GM12878 (cell line): ENCODE data around the gene RAPSN. TPM values are rescaled to one million over a fixed set of nuclear protein-coding genes. Genes with fewer than 3 reads are reported as not detected.
A peak's percentile ranks its signal among the peaks of the same experiment; 100 is the strongest.

Source experiments
- ATAC-seq: fragments of 200-7000 bp; cut with Tn5 transposase; 3 replicates; pipeline ENCODE4 v1.9.1; 2020; ENCODE audit warnings: mild to moderate bottlenecking, moderate library complexity
- BruUV-seq: library from RNA; stranded (reverse); fragments of 400-500 nt; replicated peaks from 2 replicates; lab custom pipeline; 2021; lab: Mats Ljungman, UMichigan
- CTCF ChIA-PET: fragments of 300-600 bp; sonication (Branson Sonifier 250); formaldehyde crosslinking; extraction: SDS; loops from one replicate; lab custom pipeline; 2021; ENCODE audit warnings: inconsistent platforms; lab: Yijun Ruan, JAX
- POLR2A ChIA-PET: fragments of 350-600 bp; formaldehyde crosslinking; extraction: SDS; loops from one replicate; lab custom pipeline; 2021; ENCODE audit warnings: inconsistent platforms; lab: Charles Lee
- RAD21 ChIA-PET: fragments of 300-600 bp; sonication (Branson Sonifier 250); formaldehyde crosslinking; loops from one replicate; lab custom pipeline; 2023; ENCODE audit warnings: antibody characterized with exemption; ENCODE audit not compliant: unreplicated experiment; lab: Charles Lee
- SMC1A ChIA-PET: fragments of 300-600 bp; sonication (Branson Sonifier 250); formaldehyde crosslinking; loops from one replicate; lab custom pipeline; 2023; ENCODE audit not compliant: unreplicated experiment, uncharacterized antibody; lab: Charles Lee
- DNase-seq: peaks from one replicate; pipeline ENCODE4 v3.0.0-alpha.2; 2011; ENCODE audit warnings: low read depth, low spot score
- FAIRE-seq: peaks from 3 replicates; lab custom pipeline; 2011; peaks lifted over from hg19 to GRCh38; lab: Jason Lieb, UNC
- H2AFZ ChIP-seq: 2 replicates; pipeline ENCODE4 v1.6.0; 2011; ENCODE audit warnings: low read depth, low read length, control low read depth; ENCODE audit not compliant: control insufficient read depth
- H3K27ac ChIP-seq: 2 replicates; pipeline ENCODE4 v1.5.1; 2011; ENCODE audit warnings: control low read depth; ENCODE audit not compliant: control insufficient read depth, insufficient read depth
- H3K27me3 ChIP-seq, 2 experiments: replicated peaks in 1 of 2; 2 replicates each; pipeline versions ENCODE4 v1.6.0 to v1.6.1; 2011; ENCODE audit warnings: low read length in 1 of 2; ENCODE audit not compliant: control insufficient read depth in 2 of 2, insufficient read depth in 2 of 2
- H3K36me3 ChIP-seq, 2 experiments: 2 replicates each; pipeline ENCODE4 v1.5.1; 2011; ENCODE audit warnings: low read length in 1 of 2; ENCODE audit not compliant: control insufficient read depth in 2 of 2, insufficient read depth in 2 of 2
- H3K4me1 ChIP-seq: 2 replicates; pipeline ENCODE4 v1.6.1; 2011; ENCODE audit warnings: mild to moderate bottlenecking, low read length, moderate library complexity, mixed read lengths; ENCODE audit not compliant: control insufficient read depth, insufficient read depth
- H3K4me2 ChIP-seq: 2 replicates; pipeline ENCODE4 v1.6.0; 2011; ENCODE audit warnings: control low read depth; ENCODE audit not compliant: control insufficient read depth, insufficient read depth
- H3K4me3 ChIP-seq: fragments of 200-600 bp; sonication (generic); 2 replicates; pipeline ENCODE4 v1.5.1; 2016
- H3K79me2 ChIP-seq: 2 replicates; pipeline ENCODE4 v1.6.0; 2011; ENCODE audit warnings: low read length; ENCODE audit not compliant: control insufficient read depth, insufficient read depth
- H3K9ac ChIP-seq: 2 replicates; pipeline ENCODE4 v1.8.0; 2011; ENCODE audit warnings: low read length, control low read depth, mixed read lengths; ENCODE audit not compliant: control insufficient read depth, insufficient read depth
- H3K9me3 ChIP-seq: replicated peaks from 3 replicates; pipeline ENCODE4 v1.5.1; 2011; ENCODE audit warnings: mild to moderate bottlenecking, low read length; ENCODE audit not compliant: control insufficient read depth, insufficient read depth
- H4K20me1 ChIP-seq: 2 replicates; pipeline ENCODE4 v1.6.0; 2011; ENCODE audit not compliant: control insufficient read depth, insufficient read depth
- ATF7 ChIP-seq: fragments of 450-650 bp; IDR thresholded peaks from 2 replicates; pipeline ENCODE4 v1.6.1; 2016; ENCODE audit warnings: low read depth, mild to moderate bottlenecking
- CTCF ChIP-seq, 3 experiments: IDR thresholded peaks in 2 of 3; conservative IDR thresholded peaks in 1 of 3; 2 replicates each; pipeline ENCODE4 v1.5.1; 2011; ENCODE audit warnings: low read depth in 3 of 3, low read length in 3 of 3, mild to moderate bottlenecking in 3 of 3, control low read depth in 2 of 3, moderate library complexity in 2 of 3, inconsistent platforms in 1 of 3, mixed read lengths in 1 of 3; ENCODE audit not compliant: control insufficient read depth in 2 of 3, insufficient read depth in 1 of 3; ENCODE audit errors: extremely low read depth in 1 of 3
- ESRRA ChIP-seq: IDR thresholded peaks from 2 replicates; pipeline ENCODE4 v1.6.1; 2012; ENCODE audit warnings: mild to moderate bottlenecking, low read length, improper control_type of control experiment
- JUNB ChIP-seq: IDR thresholded peaks from 2 replicates; pipeline ENCODE4 v1.6.1; 2016; ENCODE audit warnings: antibody characterized with exemption, mild to moderate bottlenecking
- NRF1 ChIP-seq: conservative IDR thresholded peaks from 2 replicates; pipeline ENCODE4 v1.6.1; 2011; ENCODE audit warnings: mild to moderate bottlenecking, low read depth, low read length, improper control_type of control experiment
- PAX5 ChIP-seq: IDR thresholded peaks from 2 replicates; pipeline ENCODE4 v1.6.1; 2011; ENCODE audit warnings: low read depth, low read length, borderline replicate concordance
- SMAD5 ChIP-seq: IDR thresholded peaks from 2 replicates; pipeline ENCODE4 v1.6.1; 2016; ENCODE audit warnings: antibody characterized with exemption, low read depth
- WGBS: methylation state at CpG from one replicate; pipeline ENCODE4 v1.1.6; 2016; ENCODE audit warnings: low lambda C conversion rate; ENCODE audit not compliant: insufficient replicate concordance, insufficient coverage; ENCODE audit errors: missing lambda C conversion rate; 5-methylcytosine and 5-hydroxymethylcytosine counted together
- in situ Hi-C: fragments of 300-500 bp; cut with MboI; formaldehyde crosslinking; loops from 9 replicates; pipeline ENCODE4 v1.14.3; 2018; ENCODE audit warnings: mixed read lengths
- intact Hi-C: fragments of 100-400 bp; cut with micrococcal nuclease; formaldehyde crosslinking; loops from one replicate; pipeline ENCODE4 v1.14.2; 2022; ENCODE audit not compliant: unreplicated experiment
- polyA plus RNA-seq, 11 experiments: library from polyadenylated mRNA; depleted of rRNA in 4 of 11; unstranded in 6 of 11; stranded (reverse) in 5 of 11; fragments of >200 nt; fragmentation: Nextera tagmentation in 4 of 11; fragmentation: Illumina TruSeq in 1 of 11; extraction: Ambion mirVana in 4 of 11; extraction: Trizol in 1 of 11; gene quantifications; 1 replicate in 1 of 11; 2 replicates in 10 of 11; pipeline versions ENCODE4 v1.2.1 to v1.2.3, GENCODE V29; 2011 to 2016; ENCODE audit warnings: inconsistent platforms in 2 of 11, missing spikeins in 2 of 11, low read depth in 1 of 11
- total RNA-seq, 4 experiments: library from RNA; depleted of rRNA in 3 of 4; stranded (reverse); fragments of >200 nt in 3 of 4; fragmentation: Illumina TruSeq in 1 of 4; extraction: Trizol in 1 of 4; gene quantifications; 2 replicates each; pipeline versions ENCODE4 v1.2.1 to v1.2.3, GENCODE V29; 2013 to 2021

The RAPSN gene
- total and polyA plus RNA-seq, 10 of the 15 experiments (the other 5 are each of a cell fraction or from before 2014, with no cell fraction given), result 0.08 to 0.23 (median 0.14) TPM; not detected in 6

- SMC1A ChIA-PET, result no interaction called here
- H3K79me2 ChIP-seq, result no peaks in the 10 kb centered on the region
- TF ChIP-seq NRF1, result no peak
- TF ChIP-seq ESRRA, result no peak
- no peak for TF ChIP-seq PAX5
- TF ChIP-seq JUNB, result no peak
- TF ChIP-seq ATF7, result peak; percentile 50; the same call in 1 of the 2 replicates
- ATAC-seq (no peak), DNase-seq (no peak), FAIRE-seq (no peak)
- 79% methylated on average over 3 of the region's 3 CpGs for WGBS
- no peak overlapping the region for H3K4me2 ChIP-seq
- CTCF ChIA-PET, result interaction anchor here (0.7 to 1.0 kb wide), 5 partner anchors 10 to 282 kb away, joined by 3 to 5 read pairs (median 4); no protein-coding TSS in a partner anchor
- no peaks in the 10 kb centered on the region for H3K9me3 ChIP-seq
- RAD21 ChIA-PET, result interaction anchor here (0.8 kb wide), 1 partner anchor 10 kb away, joined by 5 read pairs; no protein-coding TSS in a partner anchor
- in situ Hi-C loops (no loop called here), intact Hi-C loops (no loop called here)
- no peaks in the 10 kb centered on the region for H4K20me1 ChIP-seq
- no peak overlapping the region for H3K9ac ChIP-seq
- H2AFZ ChIP-seq, result no peak overlapping the region
- H3K27me3 ChIP-seq, result no peaks in the 10 kb centered on the region
- BruUV-seq, result no TSS peak
- no peaks in the 10 kb centered on the region for H3K36me3 ChIP-seq
- H3K4me3 ChIP-seq, result no peak overlapping the region
- H3K4me1 ChIP-seq, result no peaks in the 10 kb centered on the region
- no peak overlapping the region for H3K27ac ChIP-seq
- POLR2A ChIA-PET, result interaction anchor here (0.9 kb wide), 1 partner anchor 93 kb away, joined by 4 read pairs; no protein-coding TSS in a partner anchor
Observed at GRCh38 chr11:47443817-47444216, 5.1 kb downstream of the RAPSN start.

- intact Hi-C loops, result no loop called here
- FAIRE-seq (no peak), DNase-seq (no peak), ATAC-seq (peak; percentile 74)
- Histone ChIP-seq H4K20me1 (no peaks in the 10 kb centered on the region), H3K4me2 (no peak overlapping the region), H3K36me3 (no peaks in the 10 kb centered on the region), H2AFZ (no peak overlapping the region), H3K27ac (no peak overlapping the region), H3K27me3 (no peaks in the 10 kb centered on the region), H3K9me3 (no peaks in the 10 kb centered on the region), H3K4me3 (no peak overlapping the region), H3K9ac (no peak overlapping the region), H3K4me1 (no peaks in the 10 kb centered on the region), H3K79me2 (no peaks in the 10 kb centered on the region)
- ChIA-PET POLR2A (interaction anchor here (0.9 kb wide), 1 partner anchor 94 kb away, joined by 4 read pairs; no protein-coding TSS in a partner anchor), CTCF (interaction anchor here (0.7 to 1.0 kb wide), 4 partner anchors 11 to 174 kb away, joined by 3 to 5 read pairs (median 4); no protein-coding TSS in a partner anchor), RAD21 (interaction anchor here (0.8 kb wide), 1 partner anchor 11 kb away, joined by 5 read pairs; no protein-coding TSS in a partner anchor), SMC1A (no interaction called here)
- 76% methylated on average over 12 of the region's 12 CpGs for WGBS
- TF ChIP-seq CTCF (IDR thresholded peaks at IDR 0.05 in 2 of 3, conservative IDR thresholded peaks at IDR 0.05 in 1 of 3; ENCODE audit: control insufficient read depth in 2 of 3, extremely low read depth in 1 of 3, insufficient read depth in 1 of 3, low read depth in 3 of 3, low read length in 3 of 3) (0 out of 6 replicates have a peak, but pooled peaks of 1 of the 3 experiments have one; percentile 5), SMAD5 (no peak)
- in situ Hi-C loops, result no loop called here
- no TSS peak for BruUV-seq
Observed at GRCh38 chr11:47443028-47443700, 5.8 kb downstream of the RAPSN start.
